Natural killer cell (primary cell): Measurements from ENCODE around the gene INSRR. TPM values are rescaled to one million over a fixed set of nuclear protein-coding genes. Genes with fewer than 3 reads are reported as not detected.

Experiments used
- ATAC-seq, 3 donors: fragments of 150-1000 bp in 2 of 3; fragments of 200-7000 bp in 1 of 3; cut with Tn5 transposase; 1 replicate in 1 of 3; 2 replicates in 2 of 3; pipeline ENCODE4 v1.10.0; 2021; ENCODE audit warnings: mild to moderate bottlenecking in 2 of 3, moderate library complexity in 2 of 3
- DNase-seq, 2 donors: peaks; one replicate each; pipeline versions ENCODE4 v3.0.0 to v3.0.0-alpha.2; 2013 to 2021; ENCODE audit warnings: mixed read lengths in 1 of 2
- H3K27ac ChIP-seq: one replicate; pipeline ENCODE4 v1.5.1; 2013; ENCODE audit warnings: mild to moderate bottlenecking, low read length
- H3K27me3 ChIP-seq: one replicate; pipeline ENCODE4 v1.6.1; 2013; ENCODE audit warnings: low read length; ENCODE audit not compliant: control insufficient read depth, insufficient read depth
- H3K36me3 ChIP-seq: one replicate; pipeline ENCODE4 v1.6.1; 2013; ENCODE audit warnings: low read length; ENCODE audit not compliant: control insufficient read depth, insufficient read depth
- H3K4me1 ChIP-seq: one replicate; pipeline ENCODE4 v1.6.1; 2013; ENCODE audit warnings: low read length; ENCODE audit not compliant: control insufficient read depth, insufficient read depth
- H3K4me3 ChIP-seq: one replicate; pipeline ENCODE4 v1.5.1; 2013; ENCODE audit warnings: low read length
- H3K9me3 ChIP-seq: one replicate; pipeline ENCODE4 v1.6.1; 2013; ENCODE audit warnings: low read length; ENCODE audit not compliant: control insufficient read depth, insufficient read depth
- H3K27ac Mint-ChIP-seq, 2 donors: one replicate each; pipeline ENCODE4 v1.8.0; 2022; ENCODE audit warnings: mild to moderate bottlenecking in 2 of 2, mixed read lengths in 2 of 2, moderate library complexity in 1 of 2
- H3K27me3 Mint-ChIP-seq, 2 donors: one replicate each; pipeline ENCODE4 v1.8.0; 2022; ENCODE audit warnings: low read depth in 2 of 2, mixed read lengths in 2 of 2
- H3K36me3 Mint-ChIP-seq: one replicate; pipeline ENCODE4 v1.8.0; 2022; ENCODE audit warnings: mixed read lengths
- H3K4me1 Mint-ChIP-seq, 2 donors: one replicate each; pipeline ENCODE4 v1.8.0; 2022; ENCODE audit warnings: mixed read lengths in 2 of 2
- H3K4me3 Mint-ChIP-seq: one replicate; pipeline ENCODE4 v1.8.0; 2022; ENCODE audit warnings: mild to moderate bottlenecking, moderate library complexity, mixed read lengths
- H3K9me3 Mint-ChIP-seq, 2 donors: one replicate each; pipeline ENCODE4 v1.8.0; 2022; ENCODE audit warnings: mixed read lengths in 2 of 2
- CTCF ChIP-seq: fragments of 200-600 bp; IDR thresholded peaks from one replicate; pipeline ENCODE4 v1.8.0; 2022; ENCODE audit warnings: antibody characterized with exemption
- WGBS: methylation state at CpG from one replicate; pipeline ENCODE4 v1.1.7; 2013; ENCODE audit warnings: missing lambda C conversion rate; ENCODE audit not compliant: insufficient coverage; 5-methylcytosine and 5-hydroxymethylcytosine counted together
- intact Hi-C: fragments of 100-400 bp; cut with micrococcal nuclease; formaldehyde crosslinking; loops from one replicate; pipeline ENCODE4 v1.14.2; 2022
- total RNA-seq, 4 donors: library from RNA; stranded (reverse); fragments of 120-200 nt in 1 of 4; gene quantifications; one replicate each; pipeline versions ENCODE4 v1.2.3 to v1.2.4, GENCODE V29; 2013 to 2022

Gene INSRR
- total RNA-seq, 3 donors from 2014 or later (not counting 1 experiment from before 2014, with no cell fraction given): 0.10 to 0.18 (median 0.14) TPM

DNA sequence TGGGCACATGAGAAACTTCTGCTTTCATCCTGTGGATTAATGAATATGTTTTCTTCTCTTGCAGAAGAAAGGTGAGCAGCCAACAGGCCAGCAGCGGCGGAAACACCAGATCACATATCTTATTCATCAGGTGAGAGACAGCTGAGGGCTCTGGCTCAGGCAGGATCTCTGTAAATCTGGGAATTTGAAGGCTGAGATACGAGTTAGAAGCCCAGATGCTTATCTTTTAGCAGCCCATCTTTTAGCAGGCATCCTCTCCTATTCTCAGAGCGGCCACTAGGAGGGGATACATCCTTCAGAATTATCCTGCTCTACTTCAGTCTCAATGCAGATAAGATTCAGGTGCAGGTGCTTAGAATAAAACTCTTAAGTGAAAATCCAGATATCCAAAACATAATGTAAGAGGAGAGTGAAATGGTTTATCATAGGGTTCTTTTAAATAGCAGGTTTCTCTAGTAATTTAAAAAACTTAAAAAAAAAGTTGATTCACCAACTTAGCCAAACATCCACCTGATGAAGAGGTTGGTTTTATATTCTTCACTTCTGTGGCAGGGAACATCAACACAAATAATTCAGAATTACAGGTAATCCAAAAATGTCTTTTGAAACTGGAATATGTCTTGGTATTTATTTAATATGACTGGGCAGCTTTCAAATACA, 61.6 kb downstream of the INSRR start:
- 57% methylated on average over 4 of the region's 4 CpGs for WGBS
- H3K4me3 ChIP-seq: no peak overlapping the region
- no peaks in the 10 kb centered on the region for H3K27me3 ChIP-seq
- Mint-ChIP-seq H3K4me1 (peaks cover 14 to 16% of the 10 kb centered on the region in 2 donors), H3K9me3 (no peaks in the 10 kb centered on the region), H3K27ac (no peak overlapping the region), H3K4me3 (no peak overlapping the region), H3K27me3 (no peaks in the 10 kb centered on the region), H3K36me3 (peaks cover 35% of the 10 kb centered on the region)
- H3K4me1 ChIP-seq: peaks cover 11% of the 10 kb centered on the region
- intact Hi-C loops: loop anchor here (1.0 kb wide), 2 partner anchors 63 to 93 kb away; partner anchors contain the start of gene NTRK1
- peaks cover 74% of the 10 kb centered on the region for H3K36me3 ChIP-seq
- ATAC-seq (peak; percentile 73 to 89 (median 75)), DNase-seq (peak; percentile 39 to 86)
- no peak overlapping the region for H3K27ac ChIP-seq
- TF ChIP-seq CTCF: peak; percentile 85
- H3K9me3 ChIP-seq: no peaks in the 10 kb centered on the region

DNA sequence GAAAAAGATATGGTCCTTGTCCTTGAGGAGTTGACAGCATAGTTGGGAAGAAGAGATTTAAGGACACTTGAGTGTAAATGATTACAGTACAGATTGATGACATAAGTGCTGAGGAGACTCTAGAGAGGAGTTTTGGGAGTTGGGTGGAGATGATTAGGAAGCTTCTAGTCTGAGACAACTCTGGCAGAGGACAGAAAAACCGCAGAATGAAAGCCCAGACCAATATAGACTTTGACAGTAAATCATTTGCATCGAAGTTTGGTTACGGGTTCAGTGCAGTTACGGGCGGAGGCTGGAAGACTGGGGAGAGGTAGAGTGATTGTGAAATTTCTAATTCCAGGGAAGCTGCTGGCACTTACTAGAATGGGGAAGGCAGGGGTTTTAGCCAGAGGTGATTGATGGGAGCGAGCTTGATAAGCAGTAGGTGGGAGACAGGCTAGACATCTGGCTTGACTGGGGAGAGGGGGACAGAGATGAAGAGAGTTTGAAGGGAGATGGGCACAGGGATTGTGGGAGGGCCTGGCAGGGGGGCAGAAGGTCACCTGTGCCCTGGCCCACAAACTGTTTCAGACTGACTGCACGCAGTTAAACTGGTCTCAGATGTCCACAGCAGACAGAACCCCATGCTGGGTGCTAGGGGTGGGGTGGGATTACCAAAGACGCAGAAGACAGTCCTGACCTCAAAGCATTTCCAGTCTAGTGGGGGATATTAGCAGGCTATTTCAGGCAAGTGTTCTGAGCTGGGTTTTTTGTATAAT, 62.4 kb downstream of the INSRR start:
- Mint-ChIP-seq H3K4me1 (peaks cover 6 to 8% of the 10 kb centered on the region in 2 donors), H3K9me3 (no peaks in the 10 kb centered on the region), H3K36me3 (peaks cover 43% of the 10 kb centered on the region), H3K27ac (no peak overlapping the region), H3K4me3 (no peak overlapping the region), H3K27me3 (no peaks in the 10 kb centered on the region)
- intact Hi-C loops: loop anchor here (1.0 kb wide), 2 partner anchors 64 to 94 kb away; partner anchors contain the start of gene NTRK1
- no peaks in the 10 kb centered on the region for H3K27me3 ChIP-seq
- H3K4me3 ChIP-seq: no peak overlapping the region
- no peak for ATAC-seq
- DNase-seq: no peak
- no peaks in the 10 kb centered on the region for H3K9me3 ChIP-seq
- no peak for TF ChIP-seq CTCF
- WGBS: 90% methylated on average over 8 of the region's 8 CpGs
- no peak overlapping the region for H3K27ac ChIP-seq
- peaks cover 6% of the 10 kb centered on the region for H3K4me1 ChIP-seq
- H3K36me3 ChIP-seq: peaks cover 80% of the 10 kb centered on the region

GRCh38 chr1:156795787-156796186, 63.1 kb downstream of the INSRR start:
- Mint-ChIP-seq H3K36me3 (peaks cover 45% of the 10 kb centered on the region), H3K4me3 (no peak overlapping the region), H3K9me3 (no peaks in the 10 kb centered on the region), H3K4me1 (peaks cover 0 to under 1% of the 10 kb centered on the region in 2 donors), H3K27ac (no peak overlapping the region), H3K27me3 (no peaks in the 10 kb centered on the region)
- Histone ChIP-seq H3K27ac (no peak overlapping the region), H3K9me3 (no peaks in the 10 kb centered on the region), H3K4me3 (no peak overlapping the region), H3K4me1 (no peaks in the 10 kb centered on the region), H3K27me3 (no peaks in the 10 kb centered on the region), H3K36me3 (peaks cover 83% of the 10 kb centered on the region)
- WGBS: 81% methylated on average over 7 of the region's 7 CpGs
- no peak for TF ChIP-seq CTCF
- DNase-seq (no peak), ATAC-seq (no peak)
- intact Hi-C loops: no loop called here
